Hepatocyte (in vitro differentiated cells): ENCODE measurements around the gene TMEM245.

Experiments
- CTCF ChIP-seq: fragments of 200-600 bp; sonication (generic); IDR thresholded peaks from 2 replicates; pipeline ENCODE4 v1.5.1; 2016; ENCODE audit warnings: antibody characterized with exemption, mild to moderate bottlenecking; ENCODE audit not compliant: poor library complexity
- EZH2 ChIP-seq: fragments of 200-600 bp; sonication (generic); IDR thresholded peaks from 2 replicates; pipeline ENCODE4 v1.6.1; 2016; ENCODE audit warnings: antibody characterized with exemption, mild to moderate bottlenecking, borderline replicate concordance
- EZH2phosphoT487 ChIP-seq: fragments of 200-600 bp; sonication (generic); IDR thresholded peaks from one replicate; pipeline ENCODE4 v1.6.1; 2018; ENCODE audit warnings: antibody characterized with exemption, mild to moderate bottlenecking, low read depth, moderate library complexity; ENCODE audit not compliant: unreplicated experiment, severe bottlenecking

- TF ChIP-seq CTCF (no peak), EZH2 (no peak), EZH2phosphoT487 (no peak)
Measured at GRCh38 chr9:109072821-109073435, 46.8 kb downstream of the TMEM245 start.
